ENCODE measurements around the gene MMP24OS. TPM values are rescaled to one million over a fixed set of nuclear protein-coding genes. Genes with fewer than 3 reads are reported as not detected.

Gene MMP24OS
- total and polyA plus RNA-seq, 2 donors (not counting 1 experiment from before 2014, with no cell fraction given), result 36.3 to 57.0 TPM

DNA sequence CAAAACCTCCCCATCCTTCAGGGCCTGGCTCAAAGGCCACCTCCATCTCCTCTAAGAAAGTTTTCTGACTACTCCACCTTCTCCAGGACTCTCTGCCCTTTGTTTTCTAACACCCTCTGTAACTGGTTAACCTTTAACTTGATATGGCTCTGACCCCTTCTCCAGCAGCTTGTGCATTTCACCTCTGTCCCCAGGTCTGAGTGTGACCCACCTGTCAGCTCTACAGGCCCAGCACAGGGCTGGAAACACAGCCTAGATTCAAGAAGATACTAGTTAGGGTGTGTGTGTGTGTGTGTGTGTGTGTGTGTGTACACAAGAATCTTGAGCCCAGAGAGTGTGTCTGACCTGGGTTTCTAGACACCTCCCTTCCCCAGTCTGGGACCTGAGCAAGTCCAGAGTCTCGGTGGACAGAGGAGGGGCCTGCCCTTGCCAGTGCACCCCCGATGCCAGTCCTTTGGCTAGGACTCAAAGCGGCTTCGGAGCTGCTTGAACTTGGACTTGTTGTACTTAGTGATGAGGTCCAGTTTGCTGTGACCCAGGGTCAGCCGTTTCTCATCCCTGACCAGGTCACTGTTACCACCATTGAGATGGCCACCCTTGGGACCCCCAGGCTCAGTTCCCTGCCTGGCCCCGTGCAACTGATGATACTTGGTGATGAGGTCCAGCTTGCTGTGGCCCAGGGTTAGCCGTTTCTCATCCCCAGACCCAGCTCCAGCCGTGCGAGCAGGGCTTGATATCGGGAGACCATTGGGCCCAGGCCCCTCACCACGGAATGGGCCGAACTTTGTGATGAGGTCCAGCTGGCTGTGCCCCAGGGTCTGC, 8.4 kb upstream of the MMP24OS start:
- no peak overlapping the region for H3K9ac ChIP-seq (ENCODE audit: low read length)
- no peaks in the 10 kb centered on the region for H3K27me3 Mint-ChIP-seq

DNA sequence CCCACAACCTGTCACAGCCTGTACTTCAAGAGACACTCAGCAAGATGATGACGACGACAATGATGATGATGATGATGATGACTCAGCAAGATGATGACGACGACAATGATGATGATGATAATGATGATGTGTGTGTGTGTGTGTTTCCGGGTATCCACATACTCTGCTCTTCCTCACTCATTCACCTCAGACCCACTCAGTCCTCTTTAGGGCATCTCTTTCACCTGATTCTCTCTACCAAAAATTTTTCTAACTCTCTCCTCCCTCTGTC, 7.8 kb upstream of the MMP24OS start:
- Histone ChIP-seq H3K9me3 (ENCODE audit: control extremely low read depth in 1 of 3, control insufficient read depth in 2 of 3, insufficient read depth in 1 of 3, low read length in 2 of 3) (no peaks in the 10 kb centered on the region), H3K4me1 (ENCODE audit: control insufficient read depth in 2 of 2, insufficient read depth in 2 of 2, low read length in 2 of 2) (peaks cover 13 to 19% of the 10 kb centered on the region in 2 donors), H3K79me2 (ENCODE audit: control insufficient read depth, insufficient read depth, low read length) (peaks cover 31% of the 10 kb centered on the region), H2AFZ (ENCODE audit: insufficient read depth, low read depth, low read length, poor library complexity, severe bottlenecking) (peak overlapping the region; percentile 99), H3K36me3 (replicated peaks in 1 of 2; ENCODE audit: control extremely low read depth in 1 of 2, control insufficient read depth in 1 of 2, extremely low read depth in 1 of 2, insufficient read depth in 2 of 2, low read length in 1 of 2) (peaks cover 0 to 6% of the 10 kb centered on the region in 2 experiments), H3K27ac (ENCODE audit: low read length in 2 of 2) (peak overlapping the region in 1 of 2 donors; percentile 10), H3K27me3 (replicated peaks in 1 of 4; ENCODE audit: control extremely low read depth in 1 of 4, control insufficient read depth in 3 of 4, insufficient read depth in 4 of 4, low read length in 3 of 4) (no peaks in the 10 kb centered on the region), H3K4me2 (replicated peaks; ENCODE audit: low read depth, low read length, poor library complexity, severe bottlenecking) (no peak overlapping the region), H3K4me3 (ENCODE audit: control extremely low read depth in 1 of 5, extremely low read depth in 1 of 5, insufficient read depth in 1 of 5, low read depth in 2 of 5, low read length in 4 of 5) (no peak overlapping the region), H4K20me1 (ENCODE audit: control insufficient read depth, insufficient read depth, low read length, poor library complexity, severe bottlenecking) (peaks cover 14% of the 10 kb centered on the region), H3K9ac (ENCODE audit: low read length) (no peak overlapping the region)
- Mint-ChIP-seq H3K27ac (no peak overlapping the region), H3K9me3 (ENCODE audit: insufficient read depth) (no peaks in the 10 kb centered on the region), H3K4me1 (peaks cover 29% of the 10 kb centered on the region), H3K4me3 (peak overlapping the region; percentile 95), H3K27me3 (no peaks in the 10 kb centered on the region)
- intact Hi-C loops (cut with micrococcal nuclease), result loop anchor here (2.0 kb wide), 1 partner anchor 983 kb away; the partner anchor contains the start of gene AHCY
- no CpG with 5 or more reads among the region's 5 CpGs for WGBS (ENCODE audit: insufficient coverage)
- ChIA-PET POLR2A (no interaction called here), CTCF (interaction anchor here (5.3 kb wide), 1 partner anchor 19 kb away, joined by 20 read pairs; no protein-coding TSS in a partner anchor)
- no peak for TF ChIP-seq EZH2 (IDR thresholded peaks at IDR 0.05; ENCODE audit: borderline replicate concordance, insufficient read depth, low read depth, low read length, poor library complexity, severe bottlenecking)
- DNase-seq (no peak), ATAC-seq (ENCODE audit: low read depth) (no peak)

More for the DNA sequence above, 8.4 kb upstream of the MMP24OS start:
- 98% methylated on average over 12 of the region's 12 CpGs for WGBS (ENCODE audit: insufficient coverage)
- Mint-ChIP-seq H3K9me3 (ENCODE audit: insufficient read depth) (no peaks in the 10 kb centered on the region), H3K4me1 (peaks cover 29% of the 10 kb centered on the region), H3K27ac (no peak overlapping the region), H3K4me3 (peak overlapping the region; percentile 95)
- H3K4me2 ChIP-seq (replicated peaks; ENCODE audit: low read depth, low read length, poor library complexity, severe bottlenecking), result no peak overlapping the region
- ATAC-seq (ENCODE audit: low read depth), result no peak
- peaks cover 14% of the 10 kb centered on the region for H4K20me1 ChIP-seq (ENCODE audit: control insufficient read depth, insufficient read depth, low read length, poor library complexity, severe bottlenecking)
- TF ChIP-seq EZH2 (IDR thresholded peaks at IDR 0.05; ENCODE audit: borderline replicate concordance, insufficient read depth, low read depth, low read length, poor library complexity, severe bottlenecking), result no peak
- TF ChIP-seq, protein P1, sequence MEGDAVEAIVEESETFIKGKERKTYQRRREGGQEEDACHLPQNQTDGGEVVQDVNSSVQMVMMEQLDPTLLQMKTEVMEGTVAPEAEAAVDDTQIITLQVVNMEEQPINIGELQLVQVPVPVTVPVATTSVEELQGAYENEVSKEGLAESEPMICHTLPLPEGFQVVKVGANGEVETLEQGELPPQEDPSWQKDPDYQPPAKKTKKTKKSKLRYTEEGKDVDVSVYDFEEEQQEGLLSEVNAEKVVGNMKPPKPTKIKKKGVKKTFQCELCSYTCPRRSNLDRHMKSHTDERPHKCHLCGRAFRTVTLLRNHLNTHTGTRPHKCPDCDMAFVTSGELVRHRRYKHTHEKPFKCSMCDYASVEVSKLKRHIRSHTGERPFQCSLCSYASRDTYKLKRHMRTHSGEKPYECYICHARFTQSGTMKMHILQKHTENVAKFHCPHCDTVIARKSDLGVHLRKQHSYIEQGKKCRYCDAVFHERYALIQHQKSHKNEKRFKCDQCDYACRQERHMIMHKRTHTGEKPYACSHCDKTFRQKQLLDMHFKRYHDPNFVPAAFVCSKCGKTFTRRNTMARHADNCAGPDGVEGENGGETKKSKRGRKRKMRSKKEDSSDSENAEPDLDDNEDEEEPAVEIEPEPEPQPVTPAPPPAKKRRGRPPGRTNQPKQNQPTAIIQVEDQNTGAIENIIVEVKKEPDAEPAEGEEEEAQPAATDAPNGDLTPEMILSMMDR (IDR thresholded peaks at IDR 0.05), result no peak
- ChIA-PET POLR2A (no interaction called here), CTCF (interaction anchor here (5.3 kb wide), 1 partner anchor 18 kb away, joined by 20 read pairs; no protein-coding TSS in a partner anchor)
- DNase-seq, result no peak
- H3K9me3 ChIP-seq (ENCODE audit: control extremely low read depth in 1 of 3, control insufficient read depth in 2 of 3, insufficient read depth in 1 of 3, low read length in 2 of 3), result no peaks in the 10 kb centered on the region
- no peaks in the 10 kb centered on the region for H3K27me3 ChIP-seq (replicated peaks in 1 of 4; ENCODE audit: control extremely low read depth in 1 of 4, control insufficient read depth in 3 of 4, insufficient read depth in 4 of 4, low read length in 3 of 4)
- intact Hi-C loops (cut with micrococcal nuclease), result no loop called here
- peak overlapping the region in 1 of 2 donors; percentile 10 for H3K27ac ChIP-seq (ENCODE audit: low read length in 2 of 2)
- peaks cover 27% of the 10 kb centered on the region for H3K79me2 ChIP-seq (ENCODE audit: control insufficient read depth, insufficient read depth, low read length)
- H2AFZ ChIP-seq (ENCODE audit: insufficient read depth, low read depth, low read length, poor library complexity, severe bottlenecking), result peak overlapping the region; percentile 99
- peaks cover 0 to 5% of the 10 kb centered on the region in 2 experiments for H3K36me3 ChIP-seq (replicated peaks in 1 of 2; ENCODE audit: control extremely low read depth in 1 of 2, control insufficient read depth in 1 of 2, extremely low read depth in 1 of 2, insufficient read depth in 2 of 2, low read length in 1 of 2)
- H3K4me3 ChIP-seq (ENCODE audit: control extremely low read depth in 1 of 5, extremely low read depth in 1 of 5, insufficient read depth in 1 of 5, low read depth in 2 of 5, low read length in 4 of 5), result no peak overlapping the region
- peaks cover 13 to 19% of the 10 kb centered on the region in 2 donors for H3K4me1 ChIP-seq (ENCODE audit: control insufficient read depth in 2 of 2, insufficient read depth in 2 of 2, low read length in 2 of 2)

All from B cell (primary cell).